ELF-1 (cell line): ENCODE results near the gene LAMB3.

Source experiments
- DNase-seq: peaks from one replicate; pipeline ENCODE4 v3.0.0-alpha.2; 2016; ENCODE audit warnings: low read depth, low spot score

The LAMB3 gene

GRCh38 chr1:209618756-209619420, 33.3 kb downstream of the LAMB3 start:
- no peak for DNase-seq

DNA sequence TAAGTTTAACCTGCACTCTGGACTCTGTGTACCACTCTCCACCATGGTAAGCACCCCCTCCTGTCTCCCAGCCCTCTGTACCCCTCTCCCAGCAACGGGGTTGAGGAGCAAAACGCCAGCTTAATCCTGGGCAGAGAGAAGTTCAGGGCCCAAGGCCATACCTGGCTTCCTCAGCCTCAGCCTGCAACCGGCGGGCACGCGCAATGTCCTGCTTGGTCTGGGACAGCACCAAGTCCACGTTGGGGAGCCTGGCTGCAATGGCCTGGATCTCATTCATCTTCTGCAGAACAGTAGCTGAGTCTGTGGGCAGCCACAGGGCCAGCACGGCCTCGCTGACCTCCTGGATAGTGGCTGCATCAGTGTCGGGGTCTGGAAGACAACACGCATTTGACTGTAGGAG, 33.9 kb downstream of the LAMB3 start:
- no peak for DNase-seq

DNA sequence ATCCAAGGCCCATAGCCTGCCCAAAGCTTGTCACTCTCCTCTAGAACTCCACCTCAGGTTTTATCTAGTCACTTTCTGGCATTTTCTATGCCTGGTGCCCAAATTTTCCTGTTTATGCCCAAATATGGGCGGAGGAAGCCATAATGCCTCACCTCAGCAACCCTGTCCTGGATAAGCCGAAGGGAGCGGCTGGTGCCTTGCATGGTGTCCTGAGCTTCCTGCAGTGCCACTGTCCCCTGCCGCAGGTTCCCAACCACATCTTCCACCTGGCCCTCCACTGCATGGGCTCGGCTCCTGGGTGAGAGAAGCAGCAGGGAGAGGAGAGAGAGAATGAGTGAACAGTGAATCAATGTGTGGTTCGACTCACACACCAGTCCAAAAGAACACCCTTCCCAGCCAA, 34.5 kb downstream of the LAMB3 start:
- no peak for DNase-seq

GRCh38 chr1:209617047-209617673, 35.1 kb downstream of the LAMB3 start:
- DNase-seq = no peak

- no peak for DNase-seq
Measured at GRCh38 chr1:209616366-209617046, 35.7 kb downstream of the LAMB3 start.

DNA sequence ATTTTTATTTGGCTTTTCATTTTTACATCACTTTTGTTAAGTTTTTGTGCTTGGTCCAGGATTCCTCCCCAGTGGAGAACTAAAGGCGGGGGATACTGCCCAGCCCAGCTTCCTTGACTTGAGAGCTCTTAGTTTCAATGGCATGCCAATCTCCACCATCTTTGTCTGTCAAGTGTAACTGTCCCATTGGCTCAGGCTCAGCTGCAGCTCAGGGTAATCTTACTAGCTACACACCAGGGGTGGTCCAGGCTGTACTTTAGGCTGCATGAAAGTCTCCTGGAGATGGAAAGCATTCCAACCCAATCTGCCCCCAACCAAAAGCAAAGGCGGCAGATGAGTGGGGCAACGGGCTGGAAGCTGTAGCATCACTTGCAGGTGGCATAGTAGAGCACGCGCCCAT, 37.3 kb downstream of the LAMB3 start:
- DNase-seq = no peak

DNA sequence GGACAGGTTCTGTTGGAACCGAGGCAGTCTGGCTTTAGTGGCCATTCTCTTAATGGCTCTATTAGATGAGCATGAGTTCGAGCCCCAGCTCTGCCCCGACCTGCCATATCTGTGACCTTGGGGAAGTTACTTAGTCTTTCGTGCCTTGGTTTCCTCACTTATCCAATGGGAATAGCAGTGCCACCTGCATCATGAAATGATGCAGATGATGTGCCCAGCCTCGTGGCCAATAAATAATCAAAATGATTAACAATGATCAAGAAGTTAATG, 38.1 kb downstream of the LAMB3 start:
- no peak for DNase-seq

DNA sequence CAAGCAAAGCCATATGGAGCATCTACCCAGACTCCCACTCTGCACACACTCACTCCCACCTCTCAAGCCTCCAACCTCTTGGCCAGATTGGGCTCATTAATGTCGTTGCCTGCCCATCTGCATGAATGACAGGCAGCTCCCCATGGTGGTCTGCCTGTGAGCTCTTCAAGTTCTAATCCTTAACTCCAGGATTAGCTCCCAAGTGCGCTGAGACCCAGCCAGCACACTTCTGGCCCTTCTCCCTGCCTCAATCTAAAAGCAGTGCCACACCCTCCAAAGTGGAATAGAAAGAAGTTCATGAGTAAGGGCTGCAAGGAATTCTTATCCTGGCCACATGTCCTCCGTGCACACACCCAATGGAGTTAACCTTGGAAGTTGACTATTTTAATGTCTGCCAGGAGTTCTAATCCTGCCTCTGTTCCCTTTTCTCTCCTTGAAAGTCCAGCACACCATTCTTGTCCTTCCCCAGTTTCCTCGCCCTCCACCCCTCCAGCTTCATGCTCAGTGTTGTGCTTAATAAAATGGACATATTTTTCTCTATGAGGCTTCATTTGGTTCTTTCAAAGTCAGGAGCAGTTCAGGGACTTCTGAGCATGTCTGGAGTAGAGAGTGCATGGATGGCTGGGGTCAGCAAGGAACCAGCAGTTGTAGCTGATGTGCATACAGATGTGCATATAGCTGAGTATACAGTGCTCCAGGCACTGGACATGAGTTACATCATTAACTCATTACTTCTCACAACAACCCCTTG, 38.6 kb downstream of the LAMB3 start:
- DNase-seq = no peak

DNA sequence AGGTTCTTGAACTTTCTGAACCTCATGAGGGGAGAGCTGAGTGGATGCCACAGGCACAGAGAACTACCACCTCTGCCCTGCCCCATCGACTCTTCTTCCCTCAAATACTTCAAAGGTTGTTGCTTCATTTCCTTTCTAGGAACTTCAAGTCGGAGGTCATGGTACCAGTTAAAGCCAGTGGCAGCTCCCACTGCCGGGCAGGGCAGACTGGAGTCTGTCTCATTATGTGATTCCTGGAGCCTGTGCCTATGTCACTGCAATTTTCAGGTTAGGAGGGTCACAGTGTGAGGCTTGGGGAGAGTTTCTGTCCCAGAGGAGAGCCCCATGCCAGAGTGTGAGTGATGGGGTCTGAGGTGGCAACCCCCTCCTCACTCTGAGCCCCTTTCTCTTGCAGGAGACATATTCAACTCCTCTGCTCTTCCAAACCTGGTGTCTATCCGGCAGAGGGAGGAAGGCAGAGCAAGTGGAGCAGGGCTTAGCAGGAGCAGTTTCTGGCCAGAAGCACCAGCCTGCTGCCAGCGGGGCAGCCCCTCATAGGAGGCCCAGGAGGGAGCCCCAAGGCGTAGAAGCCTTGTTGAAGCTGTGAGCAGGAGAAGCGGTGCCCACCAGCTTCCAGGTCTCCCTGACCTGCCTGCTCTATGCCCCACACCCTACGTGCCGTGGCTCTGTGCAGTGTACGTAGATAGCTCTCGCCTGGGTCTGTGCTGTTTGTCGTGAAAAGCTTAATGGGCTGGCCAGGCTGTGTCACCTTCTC, 39.4 kb downstream of the LAMB3 start:
- no peak for DNase-seq

- DNase-seq = no peak
Measured at GRCh38 chr1:209611771-209612570, 40.3 kb downstream of the LAMB3 start.

- DNase-seq = no peak
Measured at GRCh38 chr1:209610631-209610905, 41.7 kb downstream of the LAMB3 start.

DNA sequence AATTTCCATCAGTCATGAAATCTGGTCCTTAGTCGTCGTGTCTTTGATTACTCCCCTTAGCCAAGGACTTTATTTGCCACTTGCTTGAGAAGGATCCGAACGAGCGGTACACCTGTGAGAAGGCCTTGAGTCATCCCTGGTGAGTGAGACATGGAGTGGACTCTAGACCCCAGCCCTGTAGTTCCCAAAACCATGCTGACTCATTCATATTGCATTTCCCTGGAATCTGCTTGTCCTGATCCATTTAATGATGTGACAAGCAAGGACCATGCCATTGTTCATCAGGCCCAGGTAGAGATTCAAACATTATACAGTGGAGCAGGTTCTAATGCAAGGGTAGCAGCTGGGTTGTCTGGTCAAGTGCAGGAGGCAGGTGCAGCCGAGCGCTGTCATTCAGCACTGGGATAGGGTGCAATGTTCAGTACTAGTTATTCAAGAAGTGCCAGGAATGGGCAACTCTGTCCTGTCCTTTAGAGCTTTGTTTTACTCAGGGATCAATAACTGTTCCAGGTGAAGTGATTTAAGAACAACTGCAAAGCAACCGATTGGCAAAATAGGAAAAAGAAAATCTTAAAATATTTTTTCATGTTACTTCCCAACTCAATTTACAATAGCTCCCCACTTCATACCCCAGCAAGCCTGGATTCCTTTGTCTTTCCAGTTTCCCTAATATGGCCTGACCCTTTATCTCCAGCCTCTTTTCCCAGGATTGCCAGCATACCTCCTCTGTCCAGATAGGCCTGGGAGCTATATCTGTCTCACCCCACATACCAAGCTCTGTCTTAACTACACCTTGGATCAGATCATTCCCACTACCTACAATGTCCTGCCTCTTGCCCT, 42.2 kb downstream of the LAMB3 start:
- DNase-seq = peak; percentile 23

- no peak for DNase-seq
Measured at GRCh38 chr1:209609041-209609790, 43.0 kb downstream of the LAMB3 start.

DNA sequence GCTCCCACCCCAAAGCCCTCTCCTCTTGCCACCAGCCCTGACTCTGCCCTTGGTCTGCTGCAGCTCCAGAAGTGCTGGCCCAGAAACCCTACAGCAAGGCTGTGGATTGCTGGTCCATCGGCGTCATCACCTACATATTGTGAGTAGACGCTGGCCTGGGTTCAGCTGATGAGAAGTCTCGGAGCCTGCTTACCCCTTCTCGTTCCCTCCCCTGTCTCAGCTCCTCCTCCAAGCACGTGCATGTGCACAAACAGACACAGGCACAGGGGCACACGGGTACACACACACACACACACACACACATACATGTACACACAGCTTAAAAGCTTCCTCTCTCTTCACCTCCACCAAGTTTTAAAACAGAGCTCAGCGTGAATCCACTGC, 44.4 kb downstream of the LAMB3 start:
- no peak for DNase-seq

GRCh38 chr1:209607102-209607794, 45.0 kb downstream of the LAMB3 start:
- DNase-seq = no peak

DNA sequence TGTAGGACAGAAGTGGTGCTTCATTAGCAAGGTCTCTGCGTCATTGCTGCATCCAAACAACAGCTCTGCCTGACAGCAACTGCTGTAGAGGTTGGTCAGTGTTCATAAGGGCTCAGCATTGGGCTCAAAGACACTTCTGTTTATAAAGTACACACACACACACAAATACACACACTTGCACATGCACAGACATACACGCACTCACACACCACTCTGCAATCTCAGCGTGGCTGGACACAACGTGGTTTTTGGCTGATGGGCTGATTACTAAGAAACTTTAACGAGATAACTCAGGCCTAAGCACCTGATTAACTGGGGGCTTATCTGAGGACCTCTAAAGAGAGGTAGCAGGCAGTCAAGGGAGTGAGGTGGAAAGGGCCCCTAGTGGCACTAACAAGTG, 48.3 kb downstream of the LAMB3 start:
- DNase-seq = no peak

- peak; percentile 43 for DNase-seq
Measured at GRCh38 chr1:209601809-209602657, 50.2 kb downstream of the LAMB3 start.

GRCh38 chr1:209600541-209600940, 51.7 kb downstream of the LAMB3 start:
- DNase-seq = no peak
